SK-N-SH (cell line): Measurements from ENCODE around the gene CPNE8. TPM values are rescaled to one million over a fixed set of nuclear protein-coding genes. Genes with fewer than 3 reads are reported as not detected.

Experiments used
- CTCF ChIA-PET: fragments of 300-600, 350-600 bp; formaldehyde crosslinking; extraction: SDS; loops from one replicate; lab custom pipeline; 2021; lab: Yijun Ruan, JAX
- POLR2A ChIA-PET: fragments of 350-600 bp; sonication (Branson Sonifier 250); formaldehyde crosslinking; extraction: SDS; loops from one replicate; lab custom pipeline; 2020; ENCODE audit warnings: antibody characterized with exemption, inconsistent platforms; lab: Yijun Ruan, JAX
- DNase-seq: peaks from one replicate; pipeline ENCODE4 v3.0.0; 2012
- H2AFZ ChIP-seq: fragments of 200-600 bp; sonication (generic); 2 replicates; pipeline ENCODE4 v1.8.1; 2016; ENCODE audit warnings: antibody characterized with exemption, mild to moderate bottlenecking, low read depth
- H3F3A ChIP-seq: fragments of 200-600 bp; sonication (generic); replicated peaks from 2 replicates; pipeline ENCODE3; 2016; ENCODE audit warnings: antibody characterized with exemption, mild to moderate bottlenecking; ENCODE audit not compliant: insufficient read depth
- H3K27ac ChIP-seq, 2 experiments: fragments of 200-500 bp in 1 of 2; fragments of 200-600 bp in 1 of 2; sonication (Bioruptor generic) in 1 of 2; sonication (generic), shearing (Covaris generic) in 1 of 2; 2 replicates each; pipeline versions ENCODE4 v1.5.1 to v1.6.1; 2014 to 2016; ENCODE audit warnings: low read depth in 2 of 2, inconsistent platforms in 1 of 2, low read length in 1 of 2, mild to moderate bottlenecking in 1 of 2, mixed read lengths in 1 of 2
- H3K27me3 ChIP-seq: fragments of 200-600 bp; sonication (generic), shearing (Covaris generic); 2 replicates; pipeline ENCODE4 v1.6.1; 2016; ENCODE audit warnings: mixed run types; ENCODE audit not compliant: insufficient read depth
- H3K36me3 ChIP-seq, 2 experiments: fragments of 200-500 bp in 1 of 2; fragments of 200-600 bp in 1 of 2; sonication (Bioruptor generic) in 1 of 2; sonication (generic) in 1 of 2; replicated peaks in 1 of 2; 2 replicates each; pipeline versions ENCODE3 to v1.5.1; 2014 to 2016; ENCODE audit warnings: low read length in 1 of 2, mild to moderate bottlenecking in 1 of 2; ENCODE audit not compliant: insufficient read depth in 2 of 2, control insufficient read depth in 1 of 2
- H3K4me1 ChIP-seq, 2 experiments: fragments of 200-500 bp in 1 of 2; fragments of 200-600 bp in 1 of 2; sonication (Bioruptor generic) in 1 of 2; sonication (generic), shearing (Covaris generic) in 1 of 2; 2 replicates each; pipeline versions ENCODE4 v1.5.1 to v1.6.1; 2014 to 2016; ENCODE audit warnings: low read depth in 1 of 2, low read length in 1 of 2, mixed run types in 1 of 2; ENCODE audit not compliant: insufficient read depth in 2 of 2, control insufficient read depth in 1 of 2
- H3K4me2 ChIP-seq: fragments of 200-600 bp; sonication (generic), shearing (Covaris generic); 2 replicates; pipeline ENCODE4 v1.6.1; 2017; ENCODE audit warnings: mixed run types
- H3K4me3 ChIP-seq, 2 experiments: fragments of 200-500 bp in 1 of 2; fragments of 200-600 bp in 1 of 2; sonication (Bioruptor generic) in 1 of 2; sonication (generic), shearing (Covaris generic) in 1 of 2; 2 replicates each; pipeline versions ENCODE4 v1.5.1 to v1.8.1; 2014 to 2016; ENCODE audit warnings: low read depth in 2 of 2, inconsistent platforms in 1 of 2, low read length in 1 of 2, mild to moderate bottlenecking in 1 of 2, mixed read lengths in 1 of 2, moderate library complexity in 1 of 2
- H3K79me2 ChIP-seq: fragments of 200-600 bp; sonication (generic); 2 replicates; pipeline ENCODE4 v1.8.1; 2017; ENCODE audit warnings: mild to moderate bottlenecking; ENCODE audit not compliant: insufficient read depth
- H3K9ac ChIP-seq: fragments of 200-600 bp; sonication (generic); 2 replicates; pipeline ENCODE4 v1.6.1; 2017; ENCODE audit warnings: mixed run types
- H3K9me2 ChIP-seq: fragments of 200-600 bp; sonication (generic); 2 replicates; pipeline ENCODE4 v1.6.1; 2017; ENCODE audit warnings: mixed run types
- H3K9me3 ChIP-seq: fragments of 200-600 bp; sonication (generic); 2 replicates; pipeline ENCODE4 v1.6.1; 2017; ENCODE audit warnings: mixed run types, mild to moderate bottlenecking, moderate library complexity
- H4K20me1 ChIP-seq: fragments of 200-600 bp; sonication (generic); 2 replicates; pipeline ENCODE4 v1.6.1; 2017; ENCODE audit warnings: mild to moderate bottlenecking, mixed run types; ENCODE audit not compliant: insufficient read depth
- CHD2 ChIP-seq: fragments of 150-350 bp; IDR thresholded peaks from 2 replicates; pipeline ENCODE4 v1.6.1; 2018; ENCODE audit warnings: low read length; ENCODE audit not compliant: partially characterized antibody
- ELF1 ChIP-seq: IDR thresholded peaks from 2 replicates; pipeline ENCODE4 v1.4.0; 2012
- EZH2phosphoT487 ChIP-seq: fragments of 200-600 bp; sonication (generic); IDR thresholded peaks from 2 replicates; pipeline ENCODE4 v1.6.1; 2017; ENCODE audit warnings: low read depth, mixed run types, mild to moderate bottlenecking, antibody characterized with exemption, moderate library complexity, borderline replicate concordance
- FOSL2 ChIP-seq: IDR thresholded peaks from 2 replicates; pipeline ENCODE4 v1.4.0; 2012; ENCODE audit warnings: low read depth, mild to moderate bottlenecking, moderate library complexity, borderline replicate concordance
- FOXJ3 ChIP-seq: sonication (generic); formaldehyde crosslinking; IDR thresholded peaks from 2 replicates; pipeline ENCODE4 v1.5.1; 2020; ENCODE audit warnings: mild to moderate bottlenecking, missing genetic modification reagents
- MXI1 ChIP-seq: IDR thresholded peaks from 2 replicates; pipeline ENCODE4 v1.6.1; 2012; ENCODE audit warnings: mild to moderate bottlenecking, low read depth, low read length, improper control_type of control experiment
- NFIC ChIP-seq: IDR thresholded peaks from 2 replicates; pipeline ENCODE4 v1.4.0; 2012; ENCODE audit warnings: borderline replicate concordance
- RAD21 ChIP-seq: IDR thresholded peaks from 2 replicates; pipeline ENCODE4 v1.6.1; 2012; ENCODE audit warnings: mild to moderate bottlenecking, low read length
- RXRA ChIP-seq: IDR thresholded peaks from 2 replicates; pipeline ENCODE4 v1.4.0; 2012; ENCODE audit warnings: low read depth, mild to moderate bottlenecking, borderline replicate concordance
- SMC3 ChIP-seq: IDR thresholded peaks from 2 replicates; pipeline ENCODE4 v1.6.1; 2012; ENCODE audit warnings: low read depth, low read length, improper control_type of control experiment
- TAF1 ChIP-seq: IDR thresholded peaks from 2 replicates; pipeline ENCODE4 v1.6.1; 2012; ENCODE audit warnings: low read depth, mild to moderate bottlenecking, low read length, moderate library complexity, borderline replicate concordance
- WGBS: methylation state at CpG from one replicate; pipeline ENCODE4 v1.1.6; 2017; ENCODE audit warnings: low lambda C conversion rate; 5-methylcytosine and 5-hydroxymethylcytosine counted together
- polyA plus RNA-seq, 3 experiments: library from polyadenylated mRNA; depleted of rRNA; stranded (reverse); fragments of >200 nt; gene quantifications; 2 replicates each; pipeline ENCODE4 v1.2.3, GENCODE V29; 2012
- TF ChIP-seq, protein P1 (sequence below): IDR thresholded peaks from 2 replicates; pipeline ENCODE4 v1.4.0; 2012; ENCODE audit warnings: low read depth
- TF ChIP-seq, protein P2 (sequence below): fragments of 200-600 bp; sonication (generic); IDR thresholded peaks from 2 replicates; pipeline ENCODE4 v1.6.1; 2017; ENCODE audit warnings: antibody characterized with exemption, mild to moderate bottlenecking, moderate library complexity
- TF ChIP-seq, protein P3 (sequence below): IDR thresholded peaks from 2 replicates; pipeline ENCODE4 v1.4.0; 2012; ENCODE audit warnings: low read depth, borderline replicate concordance
- TF ChIP-seq, protein P4 (sequence below): IDR thresholded peaks from 2 replicates; pipeline ENCODE4; 2012
- TF ChIP-seq, protein P5 (sequence below): IDR thresholded peaks from 2 replicates; pipeline ENCODE4 v1.6.1; 2012; ENCODE audit warnings: mild to moderate bottlenecking, low read depth, low read length, moderate library complexity

Gene CPNE8
- polyA plus RNA-seq, 1 of the 3 experiments (the other 2 are of a cell fraction): not detected

DNA sequence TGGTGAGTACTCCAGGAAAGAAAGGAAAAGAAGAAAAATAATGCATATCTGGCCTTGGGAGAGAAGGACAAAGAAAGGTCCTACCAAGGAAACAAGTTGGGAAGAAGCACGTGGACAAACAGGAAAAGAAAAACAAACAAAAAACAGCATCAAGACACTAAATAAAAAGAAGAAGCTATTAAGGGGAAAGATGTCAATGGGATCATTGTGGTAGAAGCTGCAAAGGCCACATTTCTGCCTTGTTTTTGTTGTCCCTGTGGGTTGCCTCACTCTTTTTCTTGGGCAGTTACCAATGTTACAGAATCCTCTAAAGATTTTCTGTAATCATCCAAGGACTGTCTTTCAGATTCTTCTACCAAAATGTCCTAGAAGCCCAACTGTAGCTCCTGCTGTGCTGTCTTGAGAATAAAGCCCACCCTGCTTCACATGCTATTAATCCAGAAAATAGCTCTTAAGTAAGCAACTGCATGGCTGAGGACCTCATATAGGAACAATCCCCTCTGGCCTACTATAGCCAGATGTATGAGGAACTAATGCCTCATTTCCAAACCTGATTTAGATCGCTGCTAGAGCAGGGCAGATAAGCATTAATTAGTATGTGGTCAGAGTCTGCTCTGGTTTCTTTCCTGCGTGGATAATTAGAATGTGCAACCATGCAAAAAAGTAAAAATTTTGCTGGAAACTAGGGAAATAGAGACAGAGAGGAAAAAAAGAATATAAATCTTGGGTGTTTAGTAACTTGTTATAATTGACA lies 10.2 kb upstream of the CPNE8 start (continued):
- TF ChIP-seq FOSL2: no peak
- TF ChIP-seq MXI1: no peak; the same call in 1 of the 2 replicates
- TF ChIP-seq ELF1: no peak
- TF ChIP-seq SMC3: no peak
- TF ChIP-seq TAF1: no peak
- peak; percentile 72 for TF ChIP-seq FOXJ3
- TF ChIP-seq, protein P1, sequence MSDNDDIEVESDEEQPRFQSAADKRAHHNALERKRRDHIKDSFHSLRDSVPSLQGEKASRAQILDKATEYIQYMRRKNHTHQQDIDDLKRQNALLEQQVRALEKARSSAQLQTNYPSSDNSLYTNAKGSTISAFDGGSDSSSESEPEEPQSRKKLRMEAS: no peak
- TF ChIP-seq, protein P2, sequence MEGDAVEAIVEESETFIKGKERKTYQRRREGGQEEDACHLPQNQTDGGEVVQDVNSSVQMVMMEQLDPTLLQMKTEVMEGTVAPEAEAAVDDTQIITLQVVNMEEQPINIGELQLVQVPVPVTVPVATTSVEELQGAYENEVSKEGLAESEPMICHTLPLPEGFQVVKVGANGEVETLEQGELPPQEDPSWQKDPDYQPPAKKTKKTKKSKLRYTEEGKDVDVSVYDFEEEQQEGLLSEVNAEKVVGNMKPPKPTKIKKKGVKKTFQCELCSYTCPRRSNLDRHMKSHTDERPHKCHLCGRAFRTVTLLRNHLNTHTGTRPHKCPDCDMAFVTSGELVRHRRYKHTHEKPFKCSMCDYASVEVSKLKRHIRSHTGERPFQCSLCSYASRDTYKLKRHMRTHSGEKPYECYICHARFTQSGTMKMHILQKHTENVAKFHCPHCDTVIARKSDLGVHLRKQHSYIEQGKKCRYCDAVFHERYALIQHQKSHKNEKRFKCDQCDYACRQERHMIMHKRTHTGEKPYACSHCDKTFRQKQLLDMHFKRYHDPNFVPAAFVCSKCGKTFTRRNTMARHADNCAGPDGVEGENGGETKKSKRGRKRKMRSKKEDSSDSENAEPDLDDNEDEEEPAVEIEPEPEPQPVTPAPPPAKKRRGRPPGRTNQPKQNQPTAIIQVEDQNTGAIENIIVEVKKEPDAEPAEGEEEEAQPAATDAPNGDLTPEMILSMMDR: no peak
- TF ChIP-seq RXRA: no peak
- TF ChIP-seq, all 33 proteins: peak for 6

DNA sequence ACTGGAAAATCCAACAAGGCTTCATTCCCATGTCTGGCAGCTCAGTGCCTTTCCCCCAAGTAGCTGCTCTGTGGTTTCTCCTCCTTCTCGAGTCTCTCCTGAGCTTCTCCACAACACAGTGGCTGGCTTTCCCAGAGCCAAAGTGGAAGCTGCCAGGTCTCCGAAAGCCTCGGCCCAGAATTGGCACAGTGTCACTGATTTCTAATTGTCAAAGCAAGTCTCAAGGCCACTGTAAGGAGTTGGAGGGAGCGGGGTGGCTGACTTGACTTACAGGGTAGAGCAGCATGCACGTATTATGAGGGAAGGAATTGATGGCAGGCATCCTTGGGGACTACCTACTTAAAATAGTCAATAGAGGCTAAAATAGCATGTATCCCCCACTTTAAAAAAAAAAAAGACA lies 6.7 kb upstream of the CPNE8 start:
- H3K4me1 ChIP-seq: peaks cover 0 to 9% of the 10 kb centered on the region in 2 experiments; a peak in 1 of 4 replicates
- no peak overlapping the region for H2AFZ ChIP-seq
- H3K9me3 ChIP-seq: no peaks in the 10 kb centered on the region
- no peaks in the 10 kb centered on the region for H3F3A ChIP-seq
- H3K36me3 ChIP-seq: no peaks in the 10 kb centered on the region
- no peaks in the 10 kb centered on the region for H3K79me2 ChIP-seq
- POLR2A ChIA-PET: no interaction called here
- H3K9me2 ChIP-seq: no peaks in the 10 kb centered on the region
- no peak overlapping the region for H3K9ac ChIP-seq
- no peak overlapping the region for H3K27ac ChIP-seq
- no peaks in the 10 kb centered on the region for H3K27me3 ChIP-seq
- CTCF ChIA-PET: interaction anchor here (0.9 to 3.1 kb wide), 2 partner anchors 9 to 595 kb away, joined by 6 to 16 read pairs; partner anchors contain the start of gene ALG10B
- no peaks in the 10 kb centered on the region for H4K20me1 ChIP-seq
- no peak for DNase-seq
- WGBS: 35% methylated on average over 5 of the region's 5 CpGs
- H3K4me3 ChIP-seq: no peak overlapping the region
- no peak overlapping the region for H3K4me2 ChIP-seq
- TF ChIP-seq RAD21 (no peak), SMC3 (no peak), RXRA (no peak), EZH2phosphoT487 (no peak), MXI1 (no peak), NFIC (no peak), FOSL2 (no peak), CHD2 (no peak)
- TF ChIP-seq, protein P3, sequence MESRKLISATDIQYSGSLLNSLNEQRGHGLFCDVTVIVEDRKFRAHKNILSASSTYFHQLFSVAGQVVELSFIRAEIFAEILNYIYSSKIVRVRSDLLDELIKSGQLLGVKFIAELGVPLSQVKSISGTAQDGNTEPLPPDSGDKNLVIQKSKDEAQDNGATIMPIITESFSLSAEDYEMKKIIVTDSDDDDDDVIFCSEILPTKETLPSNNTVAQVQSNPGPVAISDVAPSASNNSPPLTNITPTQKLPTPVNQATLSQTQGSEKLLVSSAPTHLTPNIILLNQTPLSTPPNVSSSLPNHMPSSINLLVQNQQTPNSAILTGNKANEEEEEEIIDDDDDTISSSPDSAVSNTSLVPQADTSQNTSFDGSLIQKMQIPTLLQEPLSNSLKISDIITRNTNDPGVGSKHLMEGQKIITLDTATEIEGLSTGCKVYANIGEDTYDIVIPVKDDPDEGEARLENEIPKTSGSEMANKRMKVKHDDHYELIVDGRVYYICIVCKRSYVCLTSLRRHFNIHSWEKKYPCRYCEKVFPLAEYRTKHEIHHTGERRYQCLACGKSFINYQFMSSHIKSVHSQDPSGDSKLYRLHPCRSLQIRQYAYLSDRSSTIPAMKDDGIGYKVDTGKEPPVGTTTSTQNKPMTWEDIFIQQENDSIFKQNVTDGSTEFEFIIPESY: no peak
- TF ChIP-seq, protein P4, sequence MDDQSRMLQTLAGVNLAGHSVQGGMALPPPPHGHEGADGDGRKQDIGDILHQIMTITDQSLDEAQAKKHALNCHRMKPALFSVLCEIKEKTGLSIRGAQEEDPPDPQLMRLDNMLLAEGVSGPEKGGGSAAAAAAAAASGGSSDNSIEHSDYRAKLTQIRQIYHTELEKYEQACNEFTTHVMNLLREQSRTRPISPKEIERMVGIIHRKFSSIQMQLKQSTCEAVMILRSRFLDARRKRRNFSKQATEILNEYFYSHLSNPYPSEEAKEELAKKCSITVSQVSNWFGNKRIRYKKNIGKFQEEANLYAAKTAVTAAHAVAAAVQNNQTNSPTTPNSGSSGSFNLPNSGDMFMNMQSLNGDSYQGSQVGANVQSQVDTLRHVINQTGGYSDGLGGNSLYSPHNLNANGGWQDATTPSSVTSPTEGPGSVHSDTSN: no peak
- TF ChIP-seq, protein P2: no peak
- TF ChIP-seq, protein P5, sequence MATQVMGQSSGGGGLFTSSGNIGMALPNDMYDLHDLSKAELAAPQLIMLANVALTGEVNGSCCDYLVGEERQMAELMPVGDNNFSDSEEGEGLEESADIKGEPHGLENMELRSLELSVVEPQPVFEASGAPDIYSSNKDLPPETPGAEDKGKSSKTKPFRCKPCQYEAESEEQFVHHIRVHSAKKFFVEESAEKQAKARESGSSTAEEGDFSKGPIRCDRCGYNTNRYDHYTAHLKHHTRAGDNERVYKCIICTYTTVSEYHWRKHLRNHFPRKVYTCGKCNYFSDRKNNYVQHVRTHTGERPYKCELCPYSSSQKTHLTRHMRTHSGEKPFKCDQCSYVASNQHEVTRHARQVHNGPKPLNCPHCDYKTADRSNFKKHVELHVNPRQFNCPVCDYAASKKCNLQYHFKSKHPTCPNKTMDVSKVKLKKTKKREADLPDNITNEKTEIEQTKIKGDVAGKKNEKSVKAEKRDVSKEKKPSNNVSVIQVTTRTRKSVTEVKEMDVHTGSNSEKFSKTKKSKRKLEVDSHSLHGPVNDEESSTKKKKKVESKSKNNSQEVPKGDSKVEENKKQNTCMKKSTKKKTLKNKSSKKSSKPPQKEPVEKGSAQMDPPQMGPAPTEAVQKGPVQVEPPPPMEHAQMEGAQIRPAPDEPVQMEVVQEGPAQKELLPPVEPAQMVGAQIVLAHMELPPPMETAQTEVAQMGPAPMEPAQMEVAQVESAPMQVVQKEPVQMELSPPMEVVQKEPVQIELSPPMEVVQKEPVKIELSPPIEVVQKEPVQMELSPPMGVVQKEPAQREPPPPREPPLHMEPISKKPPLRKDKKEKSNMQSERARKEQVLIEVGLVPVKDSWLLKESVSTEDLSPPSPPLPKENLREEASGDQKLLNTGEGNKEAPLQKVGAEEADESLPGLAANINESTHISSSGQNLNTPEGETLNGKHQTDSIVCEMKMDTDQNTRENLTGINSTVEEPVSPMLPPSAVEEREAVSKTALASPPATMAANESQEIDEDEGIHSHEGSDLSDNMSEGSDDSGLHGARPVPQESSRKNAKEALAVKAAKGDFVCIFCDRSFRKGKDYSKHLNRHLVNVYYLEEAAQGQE: no peak
